Measurements from ENCODE around the gene SETBP1. TPM values are rescaled to one million over a fixed set of nuclear protein-coding genes. Genes with fewer than 3 reads are reported as not detected.

The SETBP1 gene
- total RNA-seq, 1 donor from 2014 or later = 12.0 TPM

DNA sequence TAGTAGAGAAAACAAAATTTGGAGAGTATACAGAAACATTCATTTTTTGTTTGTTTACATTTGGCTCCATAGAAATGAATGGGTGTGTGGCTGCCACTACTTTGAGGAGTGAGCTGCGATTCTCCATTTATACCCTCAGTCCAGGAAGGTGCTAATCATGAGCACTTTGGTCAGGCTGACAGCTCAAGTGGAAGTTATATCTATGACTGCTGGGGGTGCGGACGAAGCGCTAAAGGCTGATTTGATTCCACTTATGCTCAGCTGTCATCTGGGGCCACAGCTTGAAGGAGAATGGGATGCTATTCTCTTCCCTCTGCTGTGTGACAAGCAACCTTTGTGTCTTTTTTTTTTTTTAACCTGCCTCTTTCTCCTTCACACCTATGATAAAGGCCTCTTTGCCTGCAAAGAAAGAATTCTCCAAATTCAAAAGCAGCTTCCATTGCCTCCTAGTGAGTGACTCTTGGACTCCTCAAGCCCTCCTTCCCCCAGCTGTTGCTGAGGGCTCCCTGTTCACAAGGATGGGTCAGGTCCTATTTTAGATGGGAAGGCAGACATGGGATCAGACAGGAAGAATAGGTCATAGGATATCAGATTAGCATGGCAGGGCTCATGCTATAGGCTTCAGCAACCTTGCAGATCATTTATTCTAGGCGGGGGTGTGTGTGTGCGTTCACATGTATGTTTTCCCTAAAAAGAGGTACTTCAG, 201.6 kb downstream of the SETBP1 start:
- Histone ChIP-seq H4K20me1 (ENCODE audit: low read depth) (no peaks in the 10 kb centered on the region), H3K4me1 (peaks cover 15% of the 10 kb centered on the region), H3K27me3 (no peaks in the 10 kb centered on the region), H3K9me3 (ENCODE audit: low read depth) (no peaks in the 10 kb centered on the region), H3K79me2 (ENCODE audit: low read depth) (no peaks in the 10 kb centered on the region), H3K4me2 (no peak overlapping the region), H3K27ac (no peak overlapping the region), H2AFZ (replicated peaks) (no peak overlapping the region), H3K4me3 (no peak overlapping the region), H3F3A (ENCODE audit: low read depth) (no peaks in the 10 kb centered on the region), H3K36me3 (no peaks in the 10 kb centered on the region), H3K9ac (no peak overlapping the region)
- TF ChIP-seq EZH2 (IDR thresholded peaks at IDR 0.05) (no peak), EZH2phosphoT487 (IDR thresholded peaks at IDR 0.05) (no peak)
- TF ChIP-seq, protein P1, sequence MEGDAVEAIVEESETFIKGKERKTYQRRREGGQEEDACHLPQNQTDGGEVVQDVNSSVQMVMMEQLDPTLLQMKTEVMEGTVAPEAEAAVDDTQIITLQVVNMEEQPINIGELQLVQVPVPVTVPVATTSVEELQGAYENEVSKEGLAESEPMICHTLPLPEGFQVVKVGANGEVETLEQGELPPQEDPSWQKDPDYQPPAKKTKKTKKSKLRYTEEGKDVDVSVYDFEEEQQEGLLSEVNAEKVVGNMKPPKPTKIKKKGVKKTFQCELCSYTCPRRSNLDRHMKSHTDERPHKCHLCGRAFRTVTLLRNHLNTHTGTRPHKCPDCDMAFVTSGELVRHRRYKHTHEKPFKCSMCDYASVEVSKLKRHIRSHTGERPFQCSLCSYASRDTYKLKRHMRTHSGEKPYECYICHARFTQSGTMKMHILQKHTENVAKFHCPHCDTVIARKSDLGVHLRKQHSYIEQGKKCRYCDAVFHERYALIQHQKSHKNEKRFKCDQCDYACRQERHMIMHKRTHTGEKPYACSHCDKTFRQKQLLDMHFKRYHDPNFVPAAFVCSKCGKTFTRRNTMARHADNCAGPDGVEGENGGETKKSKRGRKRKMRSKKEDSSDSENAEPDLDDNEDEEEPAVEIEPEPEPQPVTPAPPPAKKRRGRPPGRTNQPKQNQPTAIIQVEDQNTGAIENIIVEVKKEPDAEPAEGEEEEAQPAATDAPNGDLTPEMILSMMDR (IDR thresholded peaks at IDR 0.05) = no peak
- peaks cover 11% of the 10 kb centered on the region for H3K9me3 Mint-ChIP-seq
- H3K4me1 Mint-ChIP-seq = peaks cover 26% of the 10 kb centered on the region
- H3K4me3 Mint-ChIP-seq = no peak overlapping the region
- no peak for DNase-seq (ENCODE audit: low spot score)
- no peak overlapping the region for H3K27ac Mint-ChIP-seq
- peaks cover 2% of the 10 kb centered on the region for H3K27me3 Mint-ChIP-seq (ENCODE audit: insufficient read depth, low read depth)
- peaks cover 25% of the 10 kb centered on the region for H3K36me3 Mint-ChIP-seq

DNA sequence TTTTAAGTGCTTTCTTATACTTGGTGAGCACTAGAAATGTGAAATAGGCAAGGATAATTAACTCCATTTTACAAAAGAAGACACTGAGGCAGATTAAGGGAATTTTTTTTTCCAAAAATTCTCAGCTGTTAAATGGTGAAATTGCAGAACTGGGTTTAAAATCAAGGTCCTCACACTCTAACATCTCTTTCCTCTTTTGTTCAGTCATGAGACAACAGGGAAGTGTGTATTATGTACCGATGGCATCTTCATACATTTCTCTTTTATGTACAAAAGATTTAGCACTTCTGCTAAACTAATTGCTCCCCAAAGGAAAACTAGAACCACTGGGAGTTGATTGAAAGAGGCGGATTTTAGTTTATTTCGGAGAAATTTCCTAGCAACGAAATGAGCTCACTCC, 203.0 kb downstream of the SETBP1 start:
- Histone ChIP-seq H2AFZ (replicated peaks) (no peak overlapping the region), H3K9me3 (ENCODE audit: low read depth) (no peaks in the 10 kb centered on the region), H4K20me1 (ENCODE audit: low read depth) (no peaks in the 10 kb centered on the region), H3K4me2 (no peak overlapping the region), H3K27me3 (no peaks in the 10 kb centered on the region), H3K9ac (no peak overlapping the region), H3F3A (ENCODE audit: low read depth) (no peaks in the 10 kb centered on the region), H3K79me2 (ENCODE audit: low read depth) (no peaks in the 10 kb centered on the region), H3K36me3 (no peaks in the 10 kb centered on the region), H3K4me1 (peaks cover 15% of the 10 kb centered on the region), H3K4me3 (no peak overlapping the region), H3K27ac (no peak overlapping the region)
- TF ChIP-seq, protein P1 (IDR thresholded peaks at IDR 0.05) = no peak
- TF ChIP-seq EZH2 (IDR thresholded peaks at IDR 0.05) (no peak), EZH2phosphoT487 (IDR thresholded peaks at IDR 0.05) (no peak)
- no peak for DNase-seq (ENCODE audit: low spot score)
- H3K4me3 Mint-ChIP-seq = no peak overlapping the region
- H3K36me3 Mint-ChIP-seq = peaks cover 20% of the 10 kb centered on the region
- H3K4me1 Mint-ChIP-seq = peaks cover 26% of the 10 kb centered on the region
- no peak overlapping the region for H3K27ac Mint-ChIP-seq
- H3K9me3 Mint-ChIP-seq = peaks cover 11% of the 10 kb centered on the region
- H3K27me3 Mint-ChIP-seq (ENCODE audit: insufficient read depth, low read depth) = peaks cover 2% of the 10 kb centered on the region

DNA sequence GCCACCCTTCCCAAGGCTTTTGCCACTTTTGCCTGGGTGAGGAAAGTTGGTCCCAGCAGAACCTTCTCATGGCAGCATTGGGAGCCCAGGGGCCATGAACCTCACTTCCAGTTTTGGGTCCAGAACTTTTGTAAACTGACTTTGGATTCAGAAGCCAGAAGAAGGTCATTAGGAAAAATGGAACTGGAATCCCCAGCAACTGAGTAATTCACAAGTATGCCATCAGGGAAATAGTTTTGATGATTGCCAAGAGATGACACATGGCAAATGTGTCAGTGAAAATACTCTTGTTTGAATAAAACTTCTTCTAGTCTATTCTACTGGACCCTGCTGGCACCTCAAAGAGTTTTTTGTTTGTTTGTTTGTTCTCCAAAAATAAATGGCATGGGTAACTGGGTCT, 203.7 kb downstream of the SETBP1 start:
- Histone ChIP-seq H3K4me2 (no peak overlapping the region), H3K4me1 (peaks cover 15% of the 10 kb centered on the region), H3K9me3 (ENCODE audit: low read depth) (no peaks in the 10 kb centered on the region), H2AFZ (replicated peaks) (no peak overlapping the region), H3K36me3 (no peaks in the 10 kb centered on the region), H3K4me3 (no peak overlapping the region), H4K20me1 (ENCODE audit: low read depth) (no peaks in the 10 kb centered on the region), H3K9ac (no peak overlapping the region), H3F3A (ENCODE audit: low read depth) (no peaks in the 10 kb centered on the region), H3K27ac (no peak overlapping the region), H3K79me2 (ENCODE audit: low read depth) (no peaks in the 10 kb centered on the region), H3K27me3 (no peaks in the 10 kb centered on the region)
- Mint-ChIP-seq H3K27me3 (ENCODE audit: insufficient read depth, low read depth) (peaks cover 2% of the 10 kb centered on the region), H3K9me3 (peaks cover 10% of the 10 kb centered on the region), H3K36me3 (peaks cover 16% of the 10 kb centered on the region), H3K27ac (no peak overlapping the region), H3K4me3 (no peak overlapping the region), H3K4me1 (peaks cover 26% of the 10 kb centered on the region)
- DNase-seq (ENCODE audit: low spot score) = no peak
- TF ChIP-seq EZH2phosphoT487 (IDR thresholded peaks at IDR 0.05) (no peak), EZH2 (IDR thresholded peaks at IDR 0.05) (no peak)
- TF ChIP-seq, protein P1 (IDR thresholded peaks at IDR 0.05) = no peak

All from neural progenitor cell (in vitro differentiated cells).